ENCODE results near the gene GALNT8.

Gene GALNT8

GRCh38 chr12:4762773-4763172 is 42.6 kb downstream of the GALNT8 start:
- H3K4me3 ChIP-seq (ENCODE audit: low read length), result no peak overlapping the region
- no peak overlapping the region for H3K9ac ChIP-seq (ENCODE audit: low read length)
- no peak overlapping the region for H3K27ac ChIP-seq (ENCODE audit: low read depth, low read length)
- no peaks in the 10 kb centered on the region for H3K27me3 ChIP-seq (ENCODE audit: control insufficient read depth, insufficient read depth, low read length)
- H3K36me3 ChIP-seq (ENCODE audit: control insufficient read depth, insufficient read depth, low read length), result no peaks in the 10 kb centered on the region
- H3K4me1 ChIP-seq (ENCODE audit: control insufficient read depth, insufficient read depth, low read length), result no peaks in the 10 kb centered on the region

- H3K4me1 ChIP-seq (ENCODE audit: control insufficient read depth, insufficient read depth, low read length), result no peaks in the 10 kb centered on the region
- no peaks in the 10 kb centered on the region for H3K27me3 ChIP-seq (ENCODE audit: control insufficient read depth, insufficient read depth, low read length)
- no peak overlapping the region for H3K9ac ChIP-seq (ENCODE audit: low read length)
- H3K4me3 ChIP-seq (ENCODE audit: low read length), result peak overlapping the region; percentile 18
- no peaks in the 10 kb centered on the region for H3K36me3 ChIP-seq (ENCODE audit: control insufficient read depth, insufficient read depth, low read length)
- H3K27ac ChIP-seq (ENCODE audit: low read depth, low read length), result no peak overlapping the region
Measured at GRCh38 chr12:4763549-4763948, 43.3 kb downstream of the GALNT8 start.

GRCh38 chr12:4766445-4766844 is 46.2 kb downstream of the GALNT8 start:
- no peak overlapping the region for H3K4me3 ChIP-seq (ENCODE audit: low read length)
- no peak overlapping the region for H3K9ac ChIP-seq (ENCODE audit: low read length)
- H3K36me3 ChIP-seq (ENCODE audit: control insufficient read depth, insufficient read depth, low read length), result no peaks in the 10 kb centered on the region
- H3K27ac ChIP-seq (ENCODE audit: low read depth, low read length), result no peak overlapping the region
- no peaks in the 10 kb centered on the region for H3K27me3 ChIP-seq (ENCODE audit: control insufficient read depth, insufficient read depth, low read length)
- no peaks in the 10 kb centered on the region for H3K4me1 ChIP-seq (ENCODE audit: control insufficient read depth, insufficient read depth, low read length)

GRCh38 chr12:4767186-4767585 is 47.0 kb downstream of the GALNT8 start:
- Histone ChIP-seq H3K4me1 (ENCODE audit: control insufficient read depth, insufficient read depth, low read length) (no peaks in the 10 kb centered on the region), H3K27ac (ENCODE audit: low read depth, low read length) (no peak overlapping the region), H3K9ac (ENCODE audit: low read length) (no peak overlapping the region), H3K27me3 (ENCODE audit: control insufficient read depth, insufficient read depth, low read length) (no peaks in the 10 kb centered on the region), H3K4me3 (ENCODE audit: low read length) (no peak overlapping the region), H3K36me3 (ENCODE audit: control insufficient read depth, insufficient read depth, low read length) (no peaks in the 10 kb centered on the region)

GRCh38 chr12:4768341-4768740 is 48.1 kb downstream of the GALNT8 start:
- Histone ChIP-seq H3K9ac (ENCODE audit: low read length) (no peak overlapping the region), H3K27me3 (ENCODE audit: control insufficient read depth, insufficient read depth, low read length) (no peaks in the 10 kb centered on the region), H3K4me3 (ENCODE audit: low read length) (no peak overlapping the region), H3K36me3 (ENCODE audit: control insufficient read depth, insufficient read depth, low read length) (no peaks in the 10 kb centered on the region), H3K4me1 (ENCODE audit: control insufficient read depth, insufficient read depth, low read length) (no peaks in the 10 kb centered on the region), H3K27ac (ENCODE audit: low read depth, low read length) (no peak overlapping the region)

GRCh38 chr12:4769073-4769472 is 48.9 kb downstream of the GALNT8 start:
- Histone ChIP-seq H3K27ac (ENCODE audit: low read depth, low read length) (no peak overlapping the region), H3K4me3 (ENCODE audit: low read length) (no peak overlapping the region), H3K36me3 (ENCODE audit: control insufficient read depth, insufficient read depth, low read length) (no peaks in the 10 kb centered on the region), H3K9ac (ENCODE audit: low read length) (no peak overlapping the region), H3K4me1 (ENCODE audit: control insufficient read depth, insufficient read depth, low read length) (no peaks in the 10 kb centered on the region), H3K27me3 (ENCODE audit: control insufficient read depth, insufficient read depth, low read length) (no peaks in the 10 kb centered on the region)

GRCh38 chr12:4771172-4771959 is 51.2 kb downstream of the GALNT8 start:
- no peaks in the 10 kb centered on the region for H3K36me3 ChIP-seq (ENCODE audit: control insufficient read depth, insufficient read depth, low read length)

GRCh38 chr12:4771960-4772566 is 51.9 kb downstream of the GALNT8 start:
- H3K36me3 ChIP-seq (ENCODE audit: control insufficient read depth, insufficient read depth, low read length), result no peaks in the 10 kb centered on the region
- H3K4me3 ChIP-seq (ENCODE audit: low read length), result no peak overlapping the region
- no peak overlapping the region for H3K9ac ChIP-seq (ENCODE audit: low read length)
- H3K4me1 ChIP-seq (ENCODE audit: control insufficient read depth, insufficient read depth, low read length), result no peaks in the 10 kb centered on the region
- H3K27ac ChIP-seq (ENCODE audit: low read depth, low read length), result no peak overlapping the region
- no peaks in the 10 kb centered on the region for H3K27me3 ChIP-seq (ENCODE audit: control insufficient read depth, insufficient read depth, low read length)

More at GRCh38 chr12:4771172-4771959, 51.2 kb downstream of the GALNT8 start:
- no peak overlapping the region for H3K4me3 ChIP-seq (ENCODE audit: low read length)
- H3K4me1 ChIP-seq (ENCODE audit: control insufficient read depth, insufficient read depth, low read length), result no peaks in the 10 kb centered on the region
- no peak overlapping the region for H3K9ac ChIP-seq (ENCODE audit: low read length)
- H3K27me3 ChIP-seq (ENCODE audit: control insufficient read depth, insufficient read depth, low read length), result no peaks in the 10 kb centered on the region
- H3K27ac ChIP-seq (ENCODE audit: low read depth, low read length), result no peak overlapping the region

- Histone ChIP-seq H3K36me3 (ENCODE audit: control insufficient read depth, insufficient read depth, low read length) (no peaks in the 10 kb centered on the region), H3K27ac (ENCODE audit: low read depth, low read length) (no peak overlapping the region), H3K9ac (ENCODE audit: low read length) (no peak overlapping the region), H3K4me1 (ENCODE audit: control insufficient read depth, insufficient read depth, low read length) (no peaks in the 10 kb centered on the region), H3K27me3 (ENCODE audit: control insufficient read depth, insufficient read depth, low read length) (no peaks in the 10 kb centered on the region), H3K4me3 (ENCODE audit: low read length) (no peak overlapping the region)
Measured at GRCh38 chr12:4775936-4776335, 55.7 kb downstream of the GALNT8 start.

GRCh38 chr12:4779749-4780148 is 59.5 kb downstream of the GALNT8 start:
- no peaks in the 10 kb centered on the region for H3K27me3 ChIP-seq (ENCODE audit: control insufficient read depth, insufficient read depth, low read length)
- no peaks in the 10 kb centered on the region for H3K4me1 ChIP-seq (ENCODE audit: control insufficient read depth, insufficient read depth, low read length)
- no peaks in the 10 kb centered on the region for H3K36me3 ChIP-seq (ENCODE audit: control insufficient read depth, insufficient read depth, low read length)
- H3K9ac ChIP-seq (ENCODE audit: low read length), result no peak overlapping the region
- H3K4me3 ChIP-seq (ENCODE audit: low read length), result no peak overlapping the region
- H3K27ac ChIP-seq (ENCODE audit: low read depth, low read length), result no peak overlapping the region

GRCh38 chr12:4780641-4781611 is 60.7 kb downstream of the GALNT8 start:
- H3K9ac ChIP-seq (ENCODE audit: low read length), result no peak overlapping the region
- H3K4me1 ChIP-seq (ENCODE audit: control insufficient read depth, insufficient read depth, low read length), result no peaks in the 10 kb centered on the region
- no peaks in the 10 kb centered on the region for H3K27me3 ChIP-seq (ENCODE audit: control insufficient read depth, insufficient read depth, low read length)
- no peak overlapping the region for H3K27ac ChIP-seq (ENCODE audit: low read depth, low read length)
- no peak overlapping the region for H3K4me3 ChIP-seq (ENCODE audit: low read length)
- no peaks in the 10 kb centered on the region for H3K36me3 ChIP-seq (ENCODE audit: control insufficient read depth, insufficient read depth, low read length)

- no peaks in the 10 kb centered on the region for H3K4me1 ChIP-seq (ENCODE audit: control insufficient read depth, insufficient read depth, low read length)
- H3K27ac ChIP-seq (ENCODE audit: low read depth, low read length), result no peak overlapping the region
- no peak overlapping the region for H3K9ac ChIP-seq (ENCODE audit: low read length)
- no peaks in the 10 kb centered on the region for H3K27me3 ChIP-seq (ENCODE audit: control insufficient read depth, insufficient read depth, low read length)
- H3K36me3 ChIP-seq (ENCODE audit: control insufficient read depth, insufficient read depth, low read length), result no peaks in the 10 kb centered on the region
- no peak overlapping the region for H3K4me3 ChIP-seq (ENCODE audit: low read length)
Measured at GRCh38 chr12:4784404-4785054, 64.3 kb downstream of the GALNT8 start.
